GM23338 (cell line): ENCODE data around the gene CCNF. TPM values are rescaled to one million over a fixed set of nuclear protein-coding genes. Genes with fewer than 3 reads are reported as not detected.

Source experiments
- ATAC-seq: fragments of 200-7000 bp; cut with Tn5 transposase; 3 replicates; pipeline ENCODE4 v1.9.1; 2020
- DNase-seq: peaks from one replicate; pipeline ENCODE4 v3.0.0-alpha.2; 2015; ENCODE audit warnings: low spot score
- H2AFZ ChIP-seq: fragments of 200-600 bp; sonication (generic); 2 replicates; pipeline ENCODE4 v1.8.0; 2016; ENCODE audit warnings: antibody characterized with exemption, mild to moderate bottlenecking, moderate library complexity
- H3F3A ChIP-seq: fragments of 200-600 bp; sonication (generic); replicated peaks from 2 replicates; pipeline ENCODE4 v1.8.0; 2017; ENCODE audit warnings: antibody characterized with exemption, mixed run types, low read depth
- H3K27ac ChIP-seq: fragments of 200-600 bp; sonication (generic); 2 replicates; pipeline ENCODE4 v1.6.1; 2016; ENCODE audit warnings: low read depth
- H3K27me3 ChIP-seq: fragments of 200-600 bp; sonication (generic); 2 replicates; pipeline ENCODE4 v1.8.0; 2016; ENCODE audit warnings: mild to moderate bottlenecking, mixed run types, moderate library complexity; ENCODE audit not compliant: insufficient read depth
- H3K36me3 ChIP-seq: fragments of 200-600 bp; sonication (generic); 2 replicates; pipeline ENCODE4 v1.8.0; 2016; ENCODE audit warnings: mild to moderate bottlenecking; ENCODE audit not compliant: insufficient read depth
- H3K4me1 ChIP-seq: fragments of 200-600 bp; sonication (generic); 2 replicates; pipeline ENCODE4 v1.8.0; 2016; ENCODE audit warnings: mild to moderate bottlenecking, moderate library complexity; ENCODE audit not compliant: insufficient read depth
- H3K4me2 ChIP-seq: fragments of 200-600 bp; sonication (generic); 2 replicates; pipeline ENCODE4 v1.7.1; 2017; ENCODE audit warnings: mixed run types
- H3K4me3 ChIP-seq: fragments of 200-600 bp; sonication (generic); 2 replicates; pipeline ENCODE4 v1.6.1; 2016; ENCODE audit warnings: mixed run types
- H3K79me2 ChIP-seq: fragments of 200-600 bp; sonication (generic); replicated peaks from 2 replicates; pipeline ENCODE4 v1.8.0; 2017; ENCODE audit warnings: mild to moderate bottlenecking; ENCODE audit not compliant: insufficient read depth
- H3K9me2 ChIP-seq: fragments of 200-600 bp; sonication (generic); 2 replicates; pipeline ENCODE4 v1.8.0; 2017; ENCODE audit not compliant: insufficient read depth
- H4K20me1 ChIP-seq: fragments of 200-600 bp; sonication (generic); replicated peaks from 2 replicates; pipeline ENCODE4 v1.8.0; 2017; ENCODE audit warnings: mild to moderate bottlenecking; ENCODE audit not compliant: insufficient read depth
- H3K27ac Mint-ChIP-seq: 2 replicates; pipeline ENCODE4 v1.8.0; 2020; ENCODE audit warnings: inconsistent platforms, mild to moderate bottlenecking, moderate library complexity, mixed read lengths
- H3K27me3 Mint-ChIP-seq: 3 replicates; pipeline ENCODE4 v1.8.0; 2022; ENCODE audit warnings: low read depth, mild to moderate bottlenecking, moderate library complexity, mixed read lengths, inconsistent platforms; ENCODE audit not compliant: insufficient read depth, poor library complexity
- H3K36me3 Mint-ChIP-seq: 3 replicates; pipeline ENCODE4 v1.8.0; 2021; ENCODE audit warnings: low read depth, mild to moderate bottlenecking, inconsistent platforms, moderate library complexity, mixed read lengths
- H3K4me1 Mint-ChIP-seq: 3 replicates; pipeline ENCODE4 v1.8.0; 2020; ENCODE audit warnings: mild to moderate bottlenecking, inconsistent platforms, mixed read lengths
- H3K4me3 Mint-ChIP-seq: 3 replicates; pipeline ENCODE4 v1.8.0; 2021; ENCODE audit warnings: moderate library complexity, mild to moderate bottlenecking, inconsistent platforms, mixed read lengths
- H3K9me3 Mint-ChIP-seq: 3 replicates; pipeline ENCODE4 v1.8.0; 2020; ENCODE audit warnings: moderate library complexity, mild to moderate bottlenecking, inconsistent platforms, mixed read lengths
- CREB1 ChIP-seq: fragments of 250-450 bp; sonication (Bioruptor Pico); IDR thresholded peaks from 2 replicates; pipeline ENCODE4 v1.5.0; 2020; ENCODE audit warnings: low read depth, mild to moderate bottlenecking, moderate library complexity
- EZH2 ChIP-seq: fragments of 200-600 bp; sonication (generic); IDR thresholded peaks from one replicate; pipeline ENCODE4 v1.8.0; 2017; ENCODE audit warnings: antibody characterized with exemption, mild to moderate bottlenecking, low read depth; ENCODE audit not compliant: unreplicated experiment
- EZH2phosphoT487 ChIP-seq: fragments of 200-600 bp; sonication (generic); IDR thresholded peaks from one replicate; pipeline ENCODE4 v1.8.1; 2018; ENCODE audit warnings: antibody characterized with exemption; ENCODE audit not compliant: unreplicated experiment
- JUNB ChIP-seq: IDR thresholded peaks from one replicate; pipeline ENCODE4 v1.6.1; 2016; ENCODE audit warnings: antibody characterized with exemption; ENCODE audit not compliant: unreplicated experiment
- NANOG ChIP-seq: IDR thresholded peaks from 2 replicates; pipeline ENCODE4 v1.6.1; 2016; ENCODE audit warnings: antibody characterized with exemption, borderline replicate concordance
- POLR2AphosphoS5 ChIP-seq: IDR thresholded peaks from 2 replicates; pipeline ENCODE4 v1.6.1; 2016; ENCODE audit warnings: antibody characterized with exemption, low read depth
- REST ChIP-seq: IDR thresholded peaks from one replicate; pipeline ENCODE4 v1.6.1; 2018; ENCODE audit warnings: antibody characterized with exemption; ENCODE audit not compliant: unreplicated experiment
- STAT1 ChIP-seq: IDR thresholded peaks from one replicate; pipeline ENCODE4 v1.6.1; 2016; ENCODE audit warnings: antibody characterized with exemption; ENCODE audit not compliant: unreplicated experiment
- ZNF114 ChIP-seq: fragments of 250-450 bp; sonication (Bioruptor Pico); IDR thresholded peaks from 2 replicates; pipeline ENCODE4 v1.5.0; 2020; ENCODE audit warnings: mild to moderate bottlenecking, moderate library complexity
- ZNF331 ChIP-seq: fragments of 250-450 bp; sonication (Bioruptor Pico); IDR thresholded peaks from 2 replicates; pipeline ENCODE4 v1.5.0; 2020; ENCODE audit warnings: low read depth, mild to moderate bottlenecking, moderate library complexity
- ZNF462 ChIP-seq: fragments of 250-450 bp; sonication (Bioruptor Pico); IDR thresholded peaks from 2 replicates; pipeline ENCODE4 v1.5.0; 2020; ENCODE audit warnings: mild to moderate bottlenecking, moderate library complexity
- polyA plus RNA-seq: library from polyadenylated mRNA; unstranded; fragments of >200 nt; fragmentation: Nextera tagmentation; extraction: Ambion mirVana; gene quantifications from 2 replicates; pipeline ENCODE4 v1.2.1, GENCODE V29; 2016
- total RNA-seq: library from RNA; depleted of rRNA; stranded (reverse); fragments of >200 nt; shearing (Covaris generic); gene quantifications from 2 replicates; pipeline ENCODE4 v1.2.3, GENCODE V29; 2014
- TF ChIP-seq, protein P1 (sequence below): IDR thresholded peaks from 2 replicates; pipeline ENCODE4 v1.6.1; 2016; ENCODE audit warnings: antibody characterized with exemption
- TF ChIP-seq, protein P2 (sequence below), 2 experiments: fragments of 200-600 bp in 1 of 2; sonication (generic) in 1 of 2; conservative IDR thresholded peaks; 2 replicates each; pipeline versions ENCODE4 v1.5.1 to v1.6.1; 2016 to 2017; ENCODE audit warnings: antibody characterized with exemption in 2 of 2, low read depth in 2 of 2, mild to moderate bottlenecking in 2 of 2, moderate library complexity in 1 of 2

The CCNF gene
- total and polyA plus RNA-seq, 2 experiments from 2014 or later, result 21.2 to 54.2 TPM

DNA sequence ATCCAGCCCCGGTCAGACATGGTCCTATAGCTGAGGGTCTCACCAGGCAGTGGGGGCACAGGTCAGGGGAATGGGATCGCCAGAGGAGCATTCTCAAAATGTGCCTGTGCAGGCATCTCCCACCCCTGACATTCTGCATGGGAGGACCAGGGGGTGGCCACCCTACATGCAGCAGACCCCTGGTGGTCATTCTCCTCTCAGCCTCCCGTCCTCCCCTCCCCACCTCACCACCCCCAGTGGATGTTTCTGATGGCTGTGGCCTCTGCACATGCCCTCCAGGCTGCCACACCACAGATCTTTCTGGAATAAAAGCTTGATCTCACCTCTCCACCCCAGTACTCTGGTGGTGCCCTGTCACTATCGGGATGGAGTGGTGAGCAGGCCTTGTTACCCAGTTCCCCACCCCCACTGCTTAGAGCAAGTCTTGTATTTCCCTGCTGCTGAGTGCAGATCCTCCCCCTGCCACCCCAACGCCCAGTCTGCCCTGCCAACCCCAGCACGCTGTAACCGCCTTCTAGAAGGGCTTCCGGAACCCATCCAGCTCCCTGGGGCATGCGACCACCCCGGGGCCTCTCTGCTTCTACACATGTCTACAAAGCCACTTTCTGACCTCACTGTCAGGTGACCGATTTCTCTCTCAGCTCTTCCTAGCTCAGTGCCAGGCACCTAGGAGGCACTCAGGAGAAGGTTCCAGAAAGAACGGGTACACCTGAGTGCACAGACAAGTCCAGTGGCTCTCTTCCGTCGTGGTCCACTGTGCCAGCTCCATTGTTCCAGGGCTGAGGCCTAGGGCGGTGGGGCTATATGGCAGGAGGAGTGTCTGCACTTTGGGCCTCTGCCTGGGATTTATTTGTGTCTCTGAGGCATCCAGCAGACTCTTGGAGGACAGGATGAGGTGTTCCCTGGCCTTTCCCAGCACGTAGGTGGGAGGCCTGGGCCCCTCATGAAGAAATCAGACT, 55.0 kb downstream of the CCNF start:
- no peak overlapping the region for H3K4me2 ChIP-seq
- 0 out of 2 replicates have a peak, but pooled peaks cover 3% of the 10 kb centered on the region for H4K20me1 ChIP-seq
- no peaks in the 10 kb centered on the region for H3K27me3 ChIP-seq
- H3K9me3 Mint-ChIP-seq, result no peaks in the 10 kb centered on the region
- no peak overlapping the region for H3K4me3 ChIP-seq
- H3K79me2 ChIP-seq, result 0 out of 2 replicates have a peak, but pooled peaks cover 6% of the 10 kb centered on the region
- DNase-seq (no peak), ATAC-seq (no peak)
- peaks cover 20% of the 10 kb centered on the region for H3K4me1 Mint-ChIP-seq
- H3K36me3 Mint-ChIP-seq, result no peaks in the 10 kb centered on the region; the same call in 1 of the 3 replicates
- H2AFZ ChIP-seq, result no peak overlapping the region
- TF ChIP-seq REST (no peak), ZNF114 (CRISPR knock-in tag) (no peak), EZH2 (no peak), ZNF331 (no peak), NANOG (no peak), JUNB (no peak), STAT1 (no peak), EZH2phosphoT487 (no peak), CREB1 (no peak), ZNF462 (CRISPR knock-in tag) (no peak), POLR2AphosphoS5 (no peak)
- TF ChIP-seq, protein P1, sequence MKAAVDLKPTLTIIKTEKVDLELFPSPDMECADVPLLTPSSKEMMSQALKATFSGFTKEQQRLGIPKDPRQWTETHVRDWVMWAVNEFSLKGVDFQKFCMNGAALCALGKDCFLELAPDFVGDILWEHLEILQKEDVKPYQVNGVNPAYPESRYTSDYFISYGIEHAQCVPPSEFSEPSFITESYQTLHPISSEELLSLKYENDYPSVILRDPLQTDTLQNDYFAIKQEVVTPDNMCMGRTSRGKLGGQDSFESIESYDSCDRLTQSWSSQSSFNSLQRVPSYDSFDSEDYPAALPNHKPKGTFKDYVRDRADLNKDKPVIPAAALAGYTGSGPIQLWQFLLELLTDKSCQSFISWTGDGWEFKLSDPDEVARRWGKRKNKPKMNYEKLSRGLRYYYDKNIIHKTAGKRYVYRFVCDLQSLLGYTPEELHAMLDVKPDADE, result no peak
- TF ChIP-seq, protein P2, sequence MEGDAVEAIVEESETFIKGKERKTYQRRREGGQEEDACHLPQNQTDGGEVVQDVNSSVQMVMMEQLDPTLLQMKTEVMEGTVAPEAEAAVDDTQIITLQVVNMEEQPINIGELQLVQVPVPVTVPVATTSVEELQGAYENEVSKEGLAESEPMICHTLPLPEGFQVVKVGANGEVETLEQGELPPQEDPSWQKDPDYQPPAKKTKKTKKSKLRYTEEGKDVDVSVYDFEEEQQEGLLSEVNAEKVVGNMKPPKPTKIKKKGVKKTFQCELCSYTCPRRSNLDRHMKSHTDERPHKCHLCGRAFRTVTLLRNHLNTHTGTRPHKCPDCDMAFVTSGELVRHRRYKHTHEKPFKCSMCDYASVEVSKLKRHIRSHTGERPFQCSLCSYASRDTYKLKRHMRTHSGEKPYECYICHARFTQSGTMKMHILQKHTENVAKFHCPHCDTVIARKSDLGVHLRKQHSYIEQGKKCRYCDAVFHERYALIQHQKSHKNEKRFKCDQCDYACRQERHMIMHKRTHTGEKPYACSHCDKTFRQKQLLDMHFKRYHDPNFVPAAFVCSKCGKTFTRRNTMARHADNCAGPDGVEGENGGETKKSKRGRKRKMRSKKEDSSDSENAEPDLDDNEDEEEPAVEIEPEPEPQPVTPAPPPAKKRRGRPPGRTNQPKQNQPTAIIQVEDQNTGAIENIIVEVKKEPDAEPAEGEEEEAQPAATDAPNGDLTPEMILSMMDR (conservative IDR thresholded peaks at IDR 0.05; ENCODE audit: low read depth in 2 of 2), result no peak
- no peak overlapping the region for H3K4me3 Mint-ChIP-seq
- no peaks in the 10 kb centered on the region for H3F3A ChIP-seq
- H3K9me2 ChIP-seq, result no peaks in the 10 kb centered on the region
- no peak overlapping the region for H3K27ac Mint-ChIP-seq
- H3K27me3 Mint-ChIP-seq, result peaks cover 17% of the 10 kb centered on the region
- no peak overlapping the region for H3K27ac ChIP-seq
- no peaks in the 10 kb centered on the region for H3K4me1 ChIP-seq
- no peaks in the 10 kb centered on the region for H3K36me3 ChIP-seq
